H1 (cell line): ENCODE data around the gene SPATA13. TPM values are rescaled to one million over a fixed set of nuclear protein-coding genes. Genes with fewer than 3 reads are reported as not detected.

Source experiments
- CTCF ChIA-PET: fragments of 300-600 bp; sonication (Branson Sonifier 250); formaldehyde crosslinking; loops from one replicate; lab custom pipeline; 2021; ENCODE audit not compliant: partially characterized antibody; lab: Charles Lee
- POLR2A ChIA-PET: fragments of 300-600 bp; sonication (Branson Sonifier 250); formaldehyde crosslinking; loops from one replicate; lab custom pipeline; 2021; ENCODE audit warnings: inconsistent platforms; ENCODE audit not compliant: partially characterized antibody; lab: Charles Lee
- DNase-seq, 2 experiments: peaks; one replicate each; pipeline versions ENCODE4 v3.0.0 to v3.0.0-alpha.2; 2010 to 2022; ENCODE audit warnings: low spot score in 2 of 2, low read depth in 1 of 2, mixed read lengths in 1 of 2
- FAIRE-seq: peaks from 2 replicates; lab custom pipeline; 2011; peaks lifted over from hg19 to GRCh38; lab: Jason Lieb, UNC
- H2AFZ ChIP-seq: 2 replicates; pipeline ENCODE4 v1.8.1; 2012; ENCODE audit warnings: low read length, inconsistent platforms
- H2AK5ac ChIP-seq: 2 replicates; pipeline ENCODE4 v1.6.1; 2013; ENCODE audit warnings: low read depth, low read length
- H2BK120ac ChIP-seq: replicated peaks from 2 replicates; pipeline ENCODE3; 2013; ENCODE audit warnings: low read depth, low read length, inconsistent platforms
- H2BK12ac ChIP-seq: 2 replicates; pipeline ENCODE4 v1.6.1; 2013; ENCODE audit warnings: low read depth, low read length
- H2BK15ac ChIP-seq: 2 replicates; pipeline ENCODE4 v1.6.1; 2013; ENCODE audit warnings: low read length
- H2BK20ac ChIP-seq: 2 replicates; pipeline ENCODE4 v1.6.1; 2013; ENCODE audit warnings: low read length
- H2BK5ac ChIP-seq: 2 replicates; pipeline ENCODE4 v1.6.1; 2013; ENCODE audit warnings: low read depth, low read length
- H3K14ac ChIP-seq: 2 replicates; pipeline ENCODE4 v1.6.1; 2013; ENCODE audit warnings: inconsistent platforms; ENCODE audit not compliant: insufficient read length
- H3K18ac ChIP-seq: 2 replicates; pipeline ENCODE4 v1.6.1; 2013; ENCODE audit warnings: low read length; ENCODE audit errors: extremely low read depth
- H3K23ac ChIP-seq: 2 replicates; pipeline ENCODE4 v1.6.1; 2013; ENCODE audit warnings: inconsistent platforms; ENCODE audit not compliant: insufficient read length
- H3K23me2 ChIP-seq: 2 replicates; pipeline ENCODE4 v1.6.1; 2013; ENCODE audit warnings: low read depth, low read length
- H3K27ac ChIP-seq: 2 replicates; pipeline ENCODE4 v1.6.1; 2011; ENCODE audit warnings: low read depth, low read length, inconsistent platforms
- H3K27me3 ChIP-seq, 4 experiments: replicated peaks in 1 of 4; 1 replicate in 1 of 4; 2 replicates in 3 of 4; pipeline versions ENCODE4 v1.6.1 to v1.8.1; 2011 to 2013; ENCODE audit warnings: low read length in 3 of 4, mild to moderate bottlenecking in 3 of 4, inconsistent platforms in 2 of 4, mixed read lengths in 2 of 4, moderate library complexity in 1 of 4; ENCODE audit not compliant: control insufficient read depth in 3 of 4, insufficient read depth in 3 of 4; ENCODE audit errors: extremely low read depth in 1 of 4
- H3K36me3 ChIP-seq, 4 experiments: 2 replicates each; pipeline versions ENCODE4 v1.6.1 to v1.8.1; 2011 to 2013; ENCODE audit warnings: mild to moderate bottlenecking in 4 of 4, low read length in 3 of 4, moderate library complexity in 2 of 4, control low read depth in 1 of 4, inconsistent platforms in 1 of 4; ENCODE audit not compliant: insufficient read depth in 4 of 4, control insufficient read depth in 2 of 4
- H3K4ac ChIP-seq: replicated peaks from 2 replicates; pipeline ENCODE3; 2013; ENCODE audit warnings: low read length, low read depth, mixed read lengths, inconsistent platforms; ENCODE audit not compliant: insufficient read length
- H3K4me1 ChIP-seq, 4 experiments: replicated peaks in 1 of 4; 1 replicate in 1 of 4; 2 replicates in 3 of 4; pipeline versions ENCODE4 v1.6.1 to v1.8.1; 2011 to 2013; ENCODE audit warnings: low read length in 3 of 4, inconsistent platforms in 2 of 4, mixed read lengths in 1 of 4; ENCODE audit not compliant: insufficient read depth in 4 of 4, control insufficient read depth in 3 of 4
- H3K4me2 ChIP-seq, 2 experiments: 2 replicates each; pipeline versions ENCODE4 v1.6.1 to v1.8.1; 2011 to 2013; ENCODE audit warnings: low read depth in 2 of 2, low read length in 2 of 2, control low read depth in 1 of 2, inconsistent platforms in 1 of 2, mild to moderate bottlenecking in 1 of 2; ENCODE audit not compliant: insufficient read depth in 1 of 2
- H3K4me3 ChIP-seq, 4 experiments: fragments of 200-600, 300-600 bp in 1 of 4; sonication (generic), shearing (Covaris generic), sonication (Bioruptor Twin) in 1 of 4; 2 replicates each; pipeline versions ENCODE4 v1.5.1 to v1.8.1; 2011 to 2016; ENCODE audit warnings: low read length in 4 of 4, low read depth in 3 of 4, control low read depth in 2 of 4, inconsistent platforms in 2 of 4, mild to moderate bottlenecking in 2 of 4, mixed read lengths in 1 of 4, moderate library complexity in 1 of 4; ENCODE audit not compliant: insufficient read depth in 2 of 4; ENCODE audit errors: extremely low read depth in 1 of 4
- H3K56ac ChIP-seq: replicated peaks from 2 replicates; pipeline ENCODE3; 2013; ENCODE audit warnings: low read depth, mild to moderate bottlenecking, mixed read lengths, low read length, inconsistent platforms; ENCODE audit not compliant: insufficient read length
- H3K79me1 ChIP-seq: 2 replicates; pipeline ENCODE4 v1.6.1; 2013; ENCODE audit warnings: low read depth, low read length, control low read depth
- H3K79me2 ChIP-seq, 2 experiments: 2 replicates each; pipeline versions ENCODE4 v1.6.1 to v1.8.1; 2012 to 2013; ENCODE audit warnings: low read length in 2 of 2, mild to moderate bottlenecking in 2 of 2, inconsistent platforms in 1 of 2; ENCODE audit not compliant: insufficient read depth in 2 of 2, control insufficient read depth in 1 of 2
- H3K9ac ChIP-seq, 4 experiments: replicated peaks in 1 of 4; 1 replicate in 1 of 4; 2 replicates in 3 of 4; pipeline versions ENCODE4 v1.6.1 to v1.8.1; 2011 to 2013; ENCODE audit warnings: low read depth in 3 of 4, low read length in 3 of 4, control low read depth in 2 of 4, mild to moderate bottlenecking in 2 of 4, moderate library complexity in 2 of 4, inconsistent platforms in 1 of 4; ENCODE audit errors: extremely low read depth in 1 of 4
- H3K9me3 ChIP-seq, 2 experiments: 2 replicates each; pipeline versions ENCODE4 v1.6.1 to v1.8.1; 2012 to 2013; ENCODE audit warnings: mild to moderate bottlenecking in 2 of 2, moderate library complexity in 2 of 2, control low read depth in 1 of 2, inconsistent platforms in 1 of 2, low read depth in 1 of 2, low read length in 1 of 2, mixed read lengths in 1 of 2; ENCODE audit not compliant: insufficient read depth in 2 of 2
- H4K20me1 ChIP-seq, 2 experiments: replicated peaks in 1 of 2; 2 replicates each; pipeline versions ENCODE3 to v1.8.1; 2011 to 2013; ENCODE audit warnings: inconsistent platforms in 2 of 2, low read length in 2 of 2, mild to moderate bottlenecking in 1 of 2; ENCODE audit not compliant: insufficient read depth in 2 of 2, control insufficient read depth in 1 of 2
- H4K5ac ChIP-seq: 2 replicates; pipeline ENCODE4 v1.6.1; 2013; ENCODE audit warnings: low read length, low read depth, mixed read lengths, inconsistent platforms; ENCODE audit not compliant: insufficient read length
- H4K8ac ChIP-seq: 2 replicates; pipeline ENCODE4 v1.8.0; 2013; ENCODE audit warnings: mild to moderate bottlenecking, moderate library complexity, low read length, inconsistent platforms; ENCODE audit not compliant: insufficient read depth; ENCODE audit errors: extremely low read depth
- H4K91ac ChIP-seq: replicated peaks from 2 replicates; pipeline ENCODE3; 2013; ENCODE audit warnings: low read length, mixed read lengths, inconsistent platforms; ENCODE audit not compliant: insufficient read length
- EGR1 ChIP-seq: IDR thresholded peaks from 2 replicates; pipeline ENCODE4 v1.6.1; 2011; ENCODE audit warnings: low read depth, low read length, borderline replicate concordance
- POLR2A ChIP-seq, 2 experiments: IDR thresholded peaks; 1 replicate in 1 of 2; 2 replicates in 1 of 2; pipeline ENCODE4 v1.6.1; 2011; ENCODE audit warnings: low read depth in 2 of 2, low read length in 2 of 2, mild to moderate bottlenecking in 2 of 2; ENCODE audit errors: control extremely low read depth in 1 of 2
- RFX5 ChIP-seq: IDR thresholded peaks from 2 replicates; pipeline ENCODE4 v1.6.1; 2011; ENCODE audit warnings: low read depth, low read length, improper control_type of control experiment, borderline replicate concordance
- SIN3A ChIP-seq, 2 experiments: IDR thresholded peaks in 1 of 2; conservative IDR thresholded peaks in 1 of 2; 2 replicates each; pipeline ENCODE4 v1.6.1; 2011 to 2012; ENCODE audit warnings: low read length in 2 of 2, improper control_type of control experiment in 1 of 2, low read depth in 1 of 2, mild to moderate bottlenecking in 1 of 2
- SP2 ChIP-seq: IDR thresholded peaks from 2 replicates; pipeline ENCODE4 v1.6.1; 2012; ENCODE audit warnings: mild to moderate bottlenecking, low read length, inconsistent platforms
- WGBS, 2 experiments: shearing (Covaris generic) in 1 of 2; methylation state at CpG; one replicate each; pipeline versions ENCODE4 v1.1.6 to v1.1.7; 2013 to 2015; ENCODE audit warnings: low lambda C conversion rate in 2 of 2, mixed read lengths in 2 of 2, inconsistent platforms in 1 of 2, low coverage in 1 of 2, missing lambda C conversion rate in 1 of 2; ENCODE audit not compliant: insufficient replicate concordance in 2 of 2, insufficient coverage in 1 of 2, insufficient read length in 1 of 2; ENCODE audit errors: extremely low coverage in 1 of 2, missing lambda C conversion rate in 1 of 2; 5-methylcytosine and 5-hydroxymethylcytosine counted together
- polyA plus RNA-seq, 7 experiments: library from polyadenylated mRNA; depleted of rRNA in 3 of 7; stranded (reverse) in 5 of 7; unstranded in 2 of 7; fragments of >200 nt in 5 of 7; fragments of 200-250 nt in 2 of 7; gene quantifications; 1 replicate in 5 of 7; 2 replicates in 1 of 7; 4 replicates in 1 of 7; pipeline versions ENCODE4 v1.2.1 to v1.2.3, GENCODE V29; 2011 to 2013; ENCODE audit warnings: missing spikeins in 2 of 7, mixed read lengths in 2 of 7
- total RNA-seq: library from RNA; stranded (reverse); fragmentation: NEBNext Ultra II Directional; extraction: Animal tissue kit (Norgen Biotek cat#: 25700); gene quantifications from 2 replicates; pipeline ENCODE4 v1.2.1, GENCODE V29; 2021

Gene SPATA13
- total and polyA plus RNA-seq, 2 of the 8 experiments (the other 6 are each of a cell fraction or from before 2014, with no cell fraction given) = 12.6 to 30.9 TPM

DNA sequence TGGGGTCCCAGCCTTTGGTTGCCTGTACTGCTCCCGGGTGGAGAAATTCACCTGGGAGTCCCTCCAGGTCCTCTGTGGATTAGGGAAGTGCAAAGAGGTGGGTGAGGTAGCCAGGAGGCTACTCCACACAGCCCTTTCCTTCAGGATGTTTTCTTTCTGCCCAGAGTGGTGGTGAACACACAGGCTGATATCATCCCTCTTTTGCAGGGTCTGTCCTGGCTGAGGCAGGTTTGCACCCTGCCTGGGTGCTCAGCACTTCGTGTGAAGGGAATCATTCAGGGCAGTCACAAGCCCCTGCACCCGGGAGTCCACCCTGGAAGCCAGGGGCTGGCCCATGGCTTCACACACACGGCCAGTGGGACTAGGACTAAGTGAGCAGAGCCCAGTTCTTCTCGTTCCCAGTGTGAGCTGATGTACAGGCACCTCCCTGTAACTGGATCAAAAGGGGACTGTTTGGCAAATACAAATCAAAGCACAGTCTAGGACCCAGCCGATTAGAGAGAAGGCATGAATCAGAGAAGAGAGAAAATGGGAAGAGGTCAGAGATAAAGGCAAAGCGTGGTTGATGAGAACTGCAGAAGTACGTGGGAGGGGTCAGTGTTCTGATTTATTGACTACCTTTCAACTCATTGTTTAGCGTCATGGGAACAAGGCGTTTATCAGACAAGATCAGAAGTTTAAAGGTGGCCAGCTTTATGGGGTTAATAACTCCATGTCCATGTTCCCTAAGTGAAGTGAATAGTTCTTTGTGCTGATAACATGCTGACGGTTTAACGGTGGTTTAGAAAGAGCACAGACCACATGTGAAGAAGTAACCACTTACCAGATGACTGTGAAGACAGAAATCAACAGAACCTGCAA, 30.4 kb upstream of the SPATA13 start:
- Histone ChIP-seq H3K23me2 (no peaks in the 10 kb centered on the region), H3K14ac (no peak overlapping the region), H3K18ac (no peak overlapping the region), H3K23ac (no peak overlapping the region), H3K4ac (no peak overlapping the region), H3K56ac (no peak overlapping the region), H3K4me1 (peaks cover 0 to 7% (median 2%) of the 10 kb centered on the region in 4 experiments; a peak in 1 of 7 replicates), H4K20me1 (no peaks in the 10 kb centered on the region), H3K79me1 (no peaks in the 10 kb centered on the region), H3K36me3 (no peaks in the 10 kb centered on the region; a peak in 1 of 8 replicates), H3K9me3 (peaks cover 8 to 9% of the 10 kb centered on the region in 2 experiments), H2BK12ac (no peak overlapping the region), H3K4me3 (no peak overlapping the region), H2BK5ac (no peak overlapping the region), H3K27me3 (no peaks in the 10 kb centered on the region), H3K9ac (no peak overlapping the region), H2AK5ac (no peak overlapping the region), H2BK20ac (no peak overlapping the region), H2BK120ac (no peak overlapping the region), H2BK15ac (no peak overlapping the region), H3K27ac (no peak overlapping the region), H2AFZ (no peak overlapping the region), H3K4me2 (no peak overlapping the region), H3K79me2 (no peaks in the 10 kb centered on the region), H4K5ac (no peak overlapping the region), H4K8ac (no peak overlapping the region), H4K91ac (no peak overlapping the region)
- TF ChIP-seq RFX5 (no peak), SP2 (no peak), POLR2A (IDR thresholded peaks at IDR 0.05; ENCODE audit: control extremely low read depth in 1 of 2, low read depth in 2 of 2, low read length in 2 of 2) (no peak), SIN3A (conservative IDR thresholded peaks at IDR 0.05 in 1 of 2, IDR thresholded peaks at IDR 0.05 in 1 of 2; ENCODE audit: low read depth in 1 of 2, low read length in 2 of 2) (no peak), EGR1 (no peak)
- DNase-seq = no peak
- CTCF ChIA-PET = interaction anchor here (0.7 to 0.8 kb wide), 2 partner anchors 15 to 122 kb away, joined by 3 read pairs; no protein-coding TSS in a partner anchor
- POLR2A ChIA-PET = no interaction called here
- 84% methylated on average over 12 of the region's 12 CpGs; no CpG with 5 or more reads in 1 of the 2 experiments for WGBS, 2 experiments
- no peak for FAIRE-seq
